ENCODE measurements around the gene PPP2R3B.

DNA sequence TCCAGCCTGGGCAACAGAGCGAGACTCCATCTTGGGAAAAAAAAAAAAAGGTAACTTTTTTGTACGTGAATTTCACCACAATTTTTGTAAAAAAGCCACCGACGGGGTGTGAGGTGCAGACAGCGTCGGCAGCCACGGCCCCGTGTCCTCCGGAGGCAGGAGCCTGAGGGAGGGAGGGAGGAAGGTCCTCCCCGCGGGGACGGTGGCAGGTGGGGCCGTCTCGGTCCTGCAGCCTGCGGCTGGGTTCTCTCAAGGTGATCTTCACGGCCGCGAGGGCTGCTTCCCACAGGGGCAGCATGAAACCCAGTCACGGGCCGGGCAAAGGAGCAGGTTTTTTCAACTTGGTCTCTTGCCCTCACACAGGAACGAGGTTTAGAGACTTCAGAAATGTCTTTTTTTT, 91.6 kb downstream of the PPP2R3B start:
- no peak for TF ChIP-seq POLR2AphosphoS5 (IDR thresholded peaks at IDR 0.05; ENCODE audit: low read depth, low read length)
- TF ChIP-seq TAF1 (IDR thresholded peaks at IDR 0.05; ENCODE audit: borderline replicate concordance, insufficient read depth, low read length), result no peak
- TF ChIP-seq, protein P1, sequence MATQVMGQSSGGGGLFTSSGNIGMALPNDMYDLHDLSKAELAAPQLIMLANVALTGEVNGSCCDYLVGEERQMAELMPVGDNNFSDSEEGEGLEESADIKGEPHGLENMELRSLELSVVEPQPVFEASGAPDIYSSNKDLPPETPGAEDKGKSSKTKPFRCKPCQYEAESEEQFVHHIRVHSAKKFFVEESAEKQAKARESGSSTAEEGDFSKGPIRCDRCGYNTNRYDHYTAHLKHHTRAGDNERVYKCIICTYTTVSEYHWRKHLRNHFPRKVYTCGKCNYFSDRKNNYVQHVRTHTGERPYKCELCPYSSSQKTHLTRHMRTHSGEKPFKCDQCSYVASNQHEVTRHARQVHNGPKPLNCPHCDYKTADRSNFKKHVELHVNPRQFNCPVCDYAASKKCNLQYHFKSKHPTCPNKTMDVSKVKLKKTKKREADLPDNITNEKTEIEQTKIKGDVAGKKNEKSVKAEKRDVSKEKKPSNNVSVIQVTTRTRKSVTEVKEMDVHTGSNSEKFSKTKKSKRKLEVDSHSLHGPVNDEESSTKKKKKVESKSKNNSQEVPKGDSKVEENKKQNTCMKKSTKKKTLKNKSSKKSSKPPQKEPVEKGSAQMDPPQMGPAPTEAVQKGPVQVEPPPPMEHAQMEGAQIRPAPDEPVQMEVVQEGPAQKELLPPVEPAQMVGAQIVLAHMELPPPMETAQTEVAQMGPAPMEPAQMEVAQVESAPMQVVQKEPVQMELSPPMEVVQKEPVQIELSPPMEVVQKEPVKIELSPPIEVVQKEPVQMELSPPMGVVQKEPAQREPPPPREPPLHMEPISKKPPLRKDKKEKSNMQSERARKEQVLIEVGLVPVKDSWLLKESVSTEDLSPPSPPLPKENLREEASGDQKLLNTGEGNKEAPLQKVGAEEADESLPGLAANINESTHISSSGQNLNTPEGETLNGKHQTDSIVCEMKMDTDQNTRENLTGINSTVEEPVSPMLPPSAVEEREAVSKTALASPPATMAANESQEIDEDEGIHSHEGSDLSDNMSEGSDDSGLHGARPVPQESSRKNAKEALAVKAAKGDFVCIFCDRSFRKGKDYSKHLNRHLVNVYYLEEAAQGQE (IDR thresholded peaks at IDR 0.05; ENCODE audit: insufficient read depth in 1 of 2, low read depth in 2 of 2, low read length in 2 of 2), result no peak
- no peak for TF ChIP-seq SIN3A (IDR thresholded peaks at IDR 0.05; ENCODE audit: borderline replicate concordance, insufficient read depth, low read length)
- TF ChIP-seq FOXP2 (optimal IDR thresholded peaks at IDR 0.05; ENCODE audit: borderline replicate concordance, extremely low read depth, extremely low read length, insufficient read depth), result no peak
